HEK293T (cell line): ENCODE measurements around the gene GADD45GIP1.

ENCODE experiments used
- CTCF ChIA-PET: fragments of 350-600 bp; formaldehyde crosslinking; extraction: SDS; loops from one replicate; lab custom pipeline; 2021; ENCODE audit warnings: antibody characterized with exemption, inconsistent platforms; lab: Yijun Ruan, JAX
- POLR2A ChIA-PET: fragments of 350-600 bp; formaldehyde crosslinking; extraction: SDS; loops from one replicate; lab custom pipeline; 2020; ENCODE audit warnings: antibody characterized with exemption, inconsistent platforms; lab: Yijun Ruan, JAX
- DNase-seq: peaks from one replicate; pipeline ENCODE4 v3.0.0; 2012; ENCODE audit warnings: mixed read lengths; ENCODE audit errors: extremely low spot score
- ARNT ChIP-seq: fragments of 450-650 bp; IDR thresholded peaks from 2 replicates; pipeline ENCODE4 v1.6.1; 2017; ENCODE audit warnings: mild to moderate bottlenecking
- BHLHE40 ChIP-seq: fragments of 450-650 bp; IDR thresholded peaks from 2 replicates; pipeline ENCODE4 v1.6.1; 2016; ENCODE audit warnings: mild to moderate bottlenecking, moderate library complexity, borderline replicate concordance
- CTBP1 ChIP-seq: fragments of 450-650 bp; IDR thresholded peaks from 2 replicates; pipeline ENCODE4 v1.6.1; 2016; ENCODE audit warnings: borderline replicate concordance
- ELF4 ChIP-seq: fragments of 450-650 bp; IDR thresholded peaks from 2 replicates; pipeline ENCODE4 v1.6.1; 2017; ENCODE audit warnings: antibody characterized with exemption
- FOXA1 ChIP-seq: fragments of 450-650 bp; IDR thresholded peaks from 2 replicates; pipeline ENCODE4 v1.6.1; 2016; ENCODE audit warnings: mild to moderate bottlenecking
- FOXK2 ChIP-seq: fragments of 450-650 bp; IDR thresholded peaks from 2 replicates; pipeline ENCODE4 v1.6.1; 2016; ENCODE audit warnings: mild to moderate bottlenecking
- FOXM1 ChIP-seq: fragments of 450-650 bp; IDR thresholded peaks from 2 replicates; pipeline ENCODE4 v1.6.1; 2017; ENCODE audit warnings: mild to moderate bottlenecking, borderline replicate concordance
- HDGF ChIP-seq: fragments of 450-650 bp; IDR thresholded peaks from 2 replicates; pipeline ENCODE4 v1.6.1; 2017; ENCODE audit warnings: antibody characterized with exemption, borderline replicate concordance
- L3MBTL2 ChIP-seq: fragments of 450-650 bp; conservative IDR thresholded peaks from 2 replicates; pipeline ENCODE4 v1.6.1; 2016; ENCODE audit warnings: mild to moderate bottlenecking
- LEF1 ChIP-seq: fragments of 450-650 bp; IDR thresholded peaks from 2 replicates; pipeline ENCODE4 v1.6.1; 2017; ENCODE audit warnings: mild to moderate bottlenecking, borderline replicate concordance
- NFRKB ChIP-seq: fragments of 450-650 bp; IDR thresholded peaks from 2 replicates; pipeline ENCODE4 v1.6.1; 2016; ENCODE audit warnings: mild to moderate bottlenecking, moderate library complexity
- PKNOX1 ChIP-seq: fragments of 450-650 bp; IDR thresholded peaks from 2 replicates; pipeline ENCODE4 v1.6.1; 2016
- SP1 ChIP-seq: fragments of 450-650 bp; IDR thresholded peaks from 2 replicates; pipeline ENCODE4 v1.6.1; 2017
- SUZ12 ChIP-seq: fragments of 450-650 bp; IDR thresholded peaks from 2 replicates; pipeline ENCODE4 v1.6.1; 2016; ENCODE audit warnings: mild to moderate bottlenecking
- TARDBP ChIP-seq: fragments of 450-650 bp; IDR thresholded peaks from 2 replicates; pipeline ENCODE4 v1.6.1; 2016
- ZNF384 ChIP-seq: fragments of 450-650 bp; IDR thresholded peaks from 2 replicates; pipeline ENCODE4 v1.6.1; 2016

GADD45GIP1 gene

GRCh38 chr19:12996406-12997094 is 39.5 kb upstream of the GADD45GIP1 start:
- ChIA-PET CTCF (no interaction called here), POLR2A (no interaction called here)
- TF ChIP-seq ARNT (no peak), ELF4 (no peak), HDGF (no peak), FOXK2 (no peak), FOXA1 (no peak), CTBP1 (no peak), SUZ12 (no peak), ZNF384 (no peak), SP1 (no peak), TARDBP (no peak)
- DNase-seq = no peak

- no peak for TF ChIP-seq ZNF384
- no peak for TF ChIP-seq SUZ12
- TF ChIP-seq FOXA1 = no peak
- TF ChIP-seq SP1 = no peak
- TF ChIP-seq ELF4 = no peak
- TF ChIP-seq FOXM1 = no peak
- TF ChIP-seq CTBP1 = no peak
- TF ChIP-seq TARDBP = no peak
- no peak for TF ChIP-seq NFRKB
- TF ChIP-seq LEF1 = no peak
- no peak for TF ChIP-seq HDGF
- no peak for TF ChIP-seq BHLHE40
- TF ChIP-seq L3MBTL2 = no peak
- no peak for TF ChIP-seq FOXK2
- TF ChIP-seq PKNOX1 = no peak
- TF ChIP-seq ARNT = no peak
- ChIA-PET CTCF (no interaction called here), POLR2A (no interaction called here)
- no peak for DNase-seq
These were observed 38.8 kb upstream of the GADD45GIP1 start for GRCh38 chr19:12995596-12996405.

GRCh38 chr19:12994701-12995595 is 37.9 kb upstream of the GADD45GIP1 start, which contains the start of gene NFIX:
Gene NFIX (plus strand): TSS chr19:12995475. CDS start chr19:12995838, 363 bp downstream.
- peak; percentile 60 for DNase-seq
- TF ChIP-seq ZNF384 = no peak
- TF ChIP-seq PKNOX1 = 0 out of 2 replicates have a peak, but pooled peaks have one; percentile 10
- peak; percentile 82 for TF ChIP-seq L3MBTL2
- no peak for TF ChIP-seq SUZ12
- ChIA-PET POLR2A (no interaction called here), CTCF (no interaction called here)

GRCh38 chr19:12993562-12993961 is 36.5 kb upstream of the GADD45GIP1 start:
- DNase-seq = no peak
- TF ChIP-seq PKNOX1 = no peak
- no peak for TF ChIP-seq ELF4
- no peak for TF ChIP-seq ARNT
- TF ChIP-seq TARDBP = no peak
- TF ChIP-seq L3MBTL2 = no peak
- TF ChIP-seq SP1 = no peak
- no peak for TF ChIP-seq FOXA1
- no peak for TF ChIP-seq FOXM1
- no peak for TF ChIP-seq NFRKB
- no peak for TF ChIP-seq ZNF384
- no peak for TF ChIP-seq BHLHE40
- no peak for TF ChIP-seq LEF1
- TF ChIP-seq SUZ12 = no peak
- TF ChIP-seq HDGF = no peak
- no peak for TF ChIP-seq FOXK2
- no peak for TF ChIP-seq CTBP1
- CTCF ChIA-PET = no interaction called here
- POLR2A ChIA-PET = no interaction called here

GRCh38 chr19:12992729-12993128 is 35.7 kb upstream of the GADD45GIP1 start:
- POLR2A ChIA-PET = no interaction called here
- DNase-seq = no peak

More at GRCh38 chr19:12992729-12993128, 35.7 kb upstream of the GADD45GIP1 start:
- CTCF ChIA-PET = no interaction called here
- TF ChIP-seq LEF1 (no peak), ARNT (no peak), SUZ12 (no peak), FOXK2 (no peak), L3MBTL2 (no peak), PKNOX1 (no peak), ELF4 (no peak), FOXA1 (no peak), NFRKB (no peak), HDGF (no peak), SP1 (no peak), FOXM1 (no peak), ZNF384 (no peak), BHLHE40 (no peak), TARDBP (no peak), CTBP1 (no peak)
